ENCODE data around the gene IFNAR1. TPM values are rescaled to one million over a fixed set of nuclear protein-coding genes. Genes with fewer than 3 reads are reported as not detected.

Gene IFNAR1
- total and polyA plus RNA-seq, 2 donors (not counting 1 experiment from before 2014, with no cell fraction given): 17.5 to 23.1 TPM

DNA sequence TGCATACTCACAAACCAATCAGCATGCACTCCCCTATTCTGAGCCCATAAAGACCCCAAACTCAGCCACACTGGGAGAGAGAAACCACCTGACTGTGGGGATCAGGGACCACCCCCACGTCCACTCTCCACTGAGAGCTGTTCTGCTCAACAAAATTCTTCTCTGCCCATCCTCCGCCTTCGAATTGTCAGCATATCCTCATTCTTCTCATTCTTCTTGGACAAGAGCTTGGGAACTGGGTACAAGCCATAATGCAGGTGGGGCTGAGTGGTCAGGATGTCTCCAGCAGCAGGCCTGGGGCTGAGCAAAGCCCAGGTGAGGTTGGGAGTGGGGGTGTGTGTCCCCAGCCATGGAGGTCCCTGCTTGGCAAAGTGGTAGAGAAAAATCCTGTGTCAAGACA is 43.8 kb downstream of the IFNAR1 start:
- H3K9me3 ChIP-seq (ENCODE audit: control insufficient read depth, insufficient read depth, low read depth, low read length): no peaks in the 10 kb centered on the region
- H3K4me2 ChIP-seq (ENCODE audit: extremely low read depth, insufficient read depth, low read length): no peak overlapping the region
- H3K79me2 ChIP-seq (ENCODE audit: control insufficient read depth, insufficient read depth, low read length): no peaks in the 10 kb centered on the region
- no peaks in the 10 kb centered on the region for H4K20me1 ChIP-seq (ENCODE audit: control insufficient read depth, extremely low read depth, insufficient read depth, low read length)
- H3K27ac ChIP-seq (ENCODE audit: insufficient read depth, low read length): no peak overlapping the region
- DNase-seq (ENCODE audit: low read depth in 2 of 2): no peak
- H3K4me1 ChIP-seq (ENCODE audit: control insufficient read depth, extremely low read depth, insufficient read depth, low read length): no peaks in the 10 kb centered on the region
- no peak overlapping the region for H3K9ac ChIP-seq (ENCODE audit: insufficient read depth, low read length)
- TF ChIP-seq, protein P1, sequence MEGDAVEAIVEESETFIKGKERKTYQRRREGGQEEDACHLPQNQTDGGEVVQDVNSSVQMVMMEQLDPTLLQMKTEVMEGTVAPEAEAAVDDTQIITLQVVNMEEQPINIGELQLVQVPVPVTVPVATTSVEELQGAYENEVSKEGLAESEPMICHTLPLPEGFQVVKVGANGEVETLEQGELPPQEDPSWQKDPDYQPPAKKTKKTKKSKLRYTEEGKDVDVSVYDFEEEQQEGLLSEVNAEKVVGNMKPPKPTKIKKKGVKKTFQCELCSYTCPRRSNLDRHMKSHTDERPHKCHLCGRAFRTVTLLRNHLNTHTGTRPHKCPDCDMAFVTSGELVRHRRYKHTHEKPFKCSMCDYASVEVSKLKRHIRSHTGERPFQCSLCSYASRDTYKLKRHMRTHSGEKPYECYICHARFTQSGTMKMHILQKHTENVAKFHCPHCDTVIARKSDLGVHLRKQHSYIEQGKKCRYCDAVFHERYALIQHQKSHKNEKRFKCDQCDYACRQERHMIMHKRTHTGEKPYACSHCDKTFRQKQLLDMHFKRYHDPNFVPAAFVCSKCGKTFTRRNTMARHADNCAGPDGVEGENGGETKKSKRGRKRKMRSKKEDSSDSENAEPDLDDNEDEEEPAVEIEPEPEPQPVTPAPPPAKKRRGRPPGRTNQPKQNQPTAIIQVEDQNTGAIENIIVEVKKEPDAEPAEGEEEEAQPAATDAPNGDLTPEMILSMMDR (conservative IDR thresholded peaks at IDR 0.05 in 1 of 2, IDR thresholded peaks at IDR 0.05 in 1 of 2; ENCODE audit: low read depth in 1 of 2, low read length in 2 of 2): no peak
- TF ChIP-seq EZH2 (IDR thresholded peaks at IDR 0.05; ENCODE audit: low read length, missing control alignments): no peak
- H2AFZ ChIP-seq (ENCODE audit: low read length): no peak overlapping the region
- peaks cover 3% of the 10 kb centered on the region for H3K27me3 ChIP-seq (ENCODE audit: control insufficient read depth, insufficient read depth, low read length)
- no peak overlapping the region for H3K4me3 ChIP-seq (replicated peaks in 1 of 4; ENCODE audit: control extremely low read depth in 1 of 4, insufficient read depth in 1 of 4, low read depth in 3 of 4, low read length in 4 of 4)
- H3K36me3 ChIP-seq (ENCODE audit: control insufficient read depth, insufficient read depth, low read length): no peaks in the 10 kb centered on the region

DNA sequence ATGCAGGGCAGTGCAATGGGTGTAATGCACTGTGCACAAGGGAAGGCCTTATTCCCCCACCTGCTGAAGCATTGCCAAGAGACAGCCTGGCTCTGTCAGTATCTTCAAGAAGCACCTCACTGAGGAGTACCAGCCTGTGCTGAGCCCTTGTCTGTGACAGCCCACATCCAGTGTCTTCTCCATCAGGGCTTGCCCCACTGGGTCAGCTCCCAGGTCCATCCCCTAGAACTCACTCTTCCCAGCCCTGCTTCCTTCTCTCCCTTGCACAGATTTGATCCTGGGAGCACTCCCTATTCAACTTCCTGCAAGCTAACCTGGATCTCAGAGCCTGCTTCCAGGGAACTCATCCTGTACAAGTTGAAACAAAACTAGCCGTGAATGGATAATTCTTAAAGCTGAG is 44.8 kb downstream of the IFNAR1 start:
- Histone ChIP-seq H3K9me3 (ENCODE audit: control insufficient read depth, insufficient read depth, low read depth, low read length) (no peaks in the 10 kb centered on the region), H3K79me2 (ENCODE audit: control insufficient read depth, insufficient read depth, low read length) (no peaks in the 10 kb centered on the region), H3K27ac (ENCODE audit: insufficient read depth, low read length) (no peak overlapping the region), H3K4me1 (ENCODE audit: control insufficient read depth, extremely low read depth, insufficient read depth, low read length) (no peaks in the 10 kb centered on the region), H2AFZ (ENCODE audit: low read length) (no peak overlapping the region), H3K4me2 (ENCODE audit: extremely low read depth, insufficient read depth, low read length) (no peak overlapping the region), H3K9ac (ENCODE audit: insufficient read depth, low read length) (no peak overlapping the region), H4K20me1 (ENCODE audit: control insufficient read depth, extremely low read depth, insufficient read depth, low read length) (no peaks in the 10 kb centered on the region), H3K27me3 (ENCODE audit: control insufficient read depth, insufficient read depth, low read length) (peaks cover 3% of the 10 kb centered on the region), H3K4me3 (replicated peaks in 1 of 4; ENCODE audit: control extremely low read depth in 1 of 4, insufficient read depth in 1 of 4, low read depth in 3 of 4, low read length in 4 of 4) (no peak overlapping the region), H3K36me3 (ENCODE audit: control insufficient read depth, insufficient read depth, low read length) (no peaks in the 10 kb centered on the region)
- no peak for DNase-seq (ENCODE audit: low read depth in 2 of 2)
- TF ChIP-seq, protein P1 (conservative IDR thresholded peaks at IDR 0.05 in 1 of 2, IDR thresholded peaks at IDR 0.05 in 1 of 2; ENCODE audit: low read depth in 1 of 2, low read length in 2 of 2): no peak
- TF ChIP-seq EZH2 (IDR thresholded peaks at IDR 0.05; ENCODE audit: low read length, missing control alignments): no peak

DNA sequence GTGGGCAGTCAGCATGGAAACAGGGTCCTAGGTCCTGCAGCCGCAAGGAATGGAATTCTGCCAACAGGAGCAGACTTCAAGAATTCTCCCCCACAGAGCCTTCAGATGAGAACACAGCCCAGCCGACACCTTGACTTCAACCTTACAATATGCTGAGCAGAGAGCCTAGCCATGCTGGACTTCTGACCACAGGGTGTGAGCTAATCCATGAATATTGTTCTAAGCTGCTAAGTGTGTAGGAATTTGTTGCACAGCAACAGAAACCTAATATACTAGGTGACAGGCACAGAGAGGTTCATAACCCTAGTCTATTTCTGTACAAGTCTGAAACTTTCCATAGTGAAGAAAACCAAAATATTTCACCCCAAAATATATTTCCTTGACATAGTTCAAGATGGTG is 45.5 kb downstream of the IFNAR1 start:
- Histone ChIP-seq H3K27me3 (ENCODE audit: control insufficient read depth, insufficient read depth, low read length) (peaks cover 3% of the 10 kb centered on the region), H3K4me1 (ENCODE audit: control insufficient read depth, extremely low read depth, insufficient read depth, low read length) (no peaks in the 10 kb centered on the region), H3K9ac (ENCODE audit: insufficient read depth, low read length) (no peak overlapping the region), H4K20me1 (ENCODE audit: control insufficient read depth, extremely low read depth, insufficient read depth, low read length) (no peaks in the 10 kb centered on the region), H3K4me3 (replicated peaks in 1 of 4; ENCODE audit: control extremely low read depth in 1 of 4, insufficient read depth in 1 of 4, low read depth in 3 of 4, low read length in 4 of 4) (no peak overlapping the region), H2AFZ (ENCODE audit: low read length) (no peak overlapping the region), H3K79me2 (ENCODE audit: control insufficient read depth, insufficient read depth, low read length) (no peaks in the 10 kb centered on the region), H3K4me2 (ENCODE audit: extremely low read depth, insufficient read depth, low read length) (no peak overlapping the region), H3K27ac (ENCODE audit: insufficient read depth, low read length) (no peak overlapping the region), H3K9me3 (ENCODE audit: control insufficient read depth, insufficient read depth, low read depth, low read length) (no peaks in the 10 kb centered on the region), H3K36me3 (ENCODE audit: control insufficient read depth, insufficient read depth, low read length) (no peaks in the 10 kb centered on the region)
- DNase-seq (ENCODE audit: low read depth in 2 of 2): no peak
- TF ChIP-seq, protein P1 (conservative IDR thresholded peaks at IDR 0.05 in 1 of 2, IDR thresholded peaks at IDR 0.05 in 1 of 2; ENCODE audit: low read depth in 1 of 2, low read length in 2 of 2): no peak
- no peak for TF ChIP-seq EZH2 (IDR thresholded peaks at IDR 0.05; ENCODE audit: low read length, missing control alignments)

Measured in fibroblast of lung (primary cell).